ENCODE measurements around the gene PSG3.
A peak's percentile ranks its signal among the peaks of the same experiment; 100 is the strongest.
"Not testable (repeated sequence)": the region's sequence is repeated elsewhere in the genome, so short reads cannot be mapped to it uniquely, and the experiment has no call there.

- peak; percentile 63 for TF ChIP-seq CTCF (IDR thresholded peaks at IDR 0.05; ENCODE audit: borderline replicate concordance, extremely low read depth, low read length, poor library complexity, severe bottlenecking)
- TF ChIP-seq EZH2 (IDR thresholded peaks at IDR 0.05; ENCODE audit: borderline replicate concordance, low read depth, low read length, severe bottlenecking) = not testable (repeated sequence)
Observed at GRCh38 chr19:42776750-42777612, 36.7 kb upstream of the PSG3 start.

Measured in DND-41 (cell line).